Fibroblast of lung (primary cell): ENCODE results near the gene NAT10. TPM values are rescaled to one million over a fixed set of nuclear protein-coding genes. Genes with fewer than 3 reads are reported as not detected.
"Not testable (repeated sequence)": the region's sequence is repeated elsewhere in the genome, so short reads cannot be mapped to it uniquely, and the experiment has no call there.

Experiments used
- DNase-seq, 2 donors: peaks; one replicate each; pipeline versions ENCODE4 v3.0.0 to v3.0.0-alpha.2; 2010; ENCODE audit warnings: low read depth in 2 of 2
- H2AFZ ChIP-seq: 2 replicates; pipeline ENCODE4 v1.5.1; 2012; ENCODE audit warnings: low read length, control low read depth, inconsistent platforms
- H3K27ac ChIP-seq: 2 replicates; pipeline ENCODE4 v1.5.1; 2011; ENCODE audit warnings: low read length, control low read depth; ENCODE audit not compliant: insufficient read depth
- H3K27me3 ChIP-seq: 2 replicates; pipeline ENCODE4 v1.5.1; 2011; ENCODE audit warnings: mild to moderate bottlenecking, low read length; ENCODE audit not compliant: control insufficient read depth, insufficient read depth
- H3K36me3 ChIP-seq: 2 replicates; pipeline ENCODE4 v1.5.1; 2011; ENCODE audit warnings: low read length; ENCODE audit not compliant: control insufficient read depth, insufficient read depth
- H3K4me1 ChIP-seq: 2 replicates; pipeline ENCODE4 v1.5.1; 2011; ENCODE audit warnings: low read length; ENCODE audit not compliant: control insufficient read depth, insufficient read depth; ENCODE audit errors: extremely low read depth
- H3K4me2 ChIP-seq: 2 replicates; pipeline ENCODE4 v1.5.1; 2011; ENCODE audit warnings: low read length, control low read depth; ENCODE audit not compliant: insufficient read depth; ENCODE audit errors: extremely low read depth
- H3K4me3 ChIP-seq, 4 experiments: fragments of 200-600 bp in 1 of 4; sonication (generic) in 1 of 4; replicated peaks in 1 of 4; 2 replicates each; pipeline ENCODE4 v1.5.1; 2011 to 2016; ENCODE audit warnings: low read length in 4 of 4, low read depth in 3 of 4, mild to moderate bottlenecking in 3 of 4, control low read depth in 2 of 4, inconsistent platforms in 1 of 4, mixed read lengths in 1 of 4; ENCODE audit not compliant: insufficient read depth in 1 of 4; ENCODE audit errors: control extremely low read depth in 1 of 4
- H3K79me2 ChIP-seq: 2 replicates; pipeline ENCODE4 v1.5.1; 2012; ENCODE audit warnings: mild to moderate bottlenecking, low read length, inconsistent platforms; ENCODE audit not compliant: control insufficient read depth, insufficient read depth
- H3K9ac ChIP-seq: 2 replicates; pipeline ENCODE4 v1.5.1; 2011; ENCODE audit warnings: mild to moderate bottlenecking, low read length, control low read depth; ENCODE audit not compliant: insufficient read depth
- H3K9me3 ChIP-seq: 2 replicates; pipeline ENCODE4 v1.5.1; 2012; ENCODE audit warnings: low read depth, low read length; ENCODE audit not compliant: control insufficient read depth, insufficient read depth
- H4K20me1 ChIP-seq: 2 replicates; pipeline ENCODE4 v1.5.1; 2011; ENCODE audit warnings: low read length; ENCODE audit not compliant: control insufficient read depth, insufficient read depth; ENCODE audit errors: extremely low read depth
- EZH2 ChIP-seq: IDR thresholded peaks from 2 replicates; pipeline ENCODE4 v1.5.1; 2012; ENCODE audit warnings: low read length, control low read depth, mild to moderate bottlenecking; ENCODE audit errors: missing control alignments
- polyA plus RNA-seq, 2 donors: library from polyadenylated mRNA; depleted of rRNA in 1 of 2; stranded (reverse) in 1 of 2; unstranded in 1 of 2; fragments of >200 nt; gene quantifications; 2 replicates each; pipeline ENCODE4 v1.2.1, GENCODE V29; 2011 to 2012; ENCODE audit warnings: missing spikeins in 1 of 2
- total RNA-seq: library from RNA; depleted of rRNA; stranded (reverse); fragments of >200 nt; gene quantifications from 2 replicates; pipeline ENCODE4 v1.2.1, GENCODE V29; 2014
- TF ChIP-seq, protein P1 (sequence below), 2 donors: IDR thresholded peaks in 1 of 2; conservative IDR thresholded peaks in 1 of 2; 1 replicate in 1 of 2; 2 replicates in 1 of 2; pipeline ENCODE4 v1.5.1; 2011 to 2012; ENCODE audit warnings: low read length in 2 of 2, control low read depth in 1 of 2, inconsistent platforms in 1 of 2, low read depth in 1 of 2, mild to moderate bottlenecking in 1 of 2

The NAT10 gene
- total and polyA plus RNA-seq, 2 donors (not counting 1 experiment from before 2014, with no cell fraction given), result 14.4 to 21.5 TPM

DNA sequence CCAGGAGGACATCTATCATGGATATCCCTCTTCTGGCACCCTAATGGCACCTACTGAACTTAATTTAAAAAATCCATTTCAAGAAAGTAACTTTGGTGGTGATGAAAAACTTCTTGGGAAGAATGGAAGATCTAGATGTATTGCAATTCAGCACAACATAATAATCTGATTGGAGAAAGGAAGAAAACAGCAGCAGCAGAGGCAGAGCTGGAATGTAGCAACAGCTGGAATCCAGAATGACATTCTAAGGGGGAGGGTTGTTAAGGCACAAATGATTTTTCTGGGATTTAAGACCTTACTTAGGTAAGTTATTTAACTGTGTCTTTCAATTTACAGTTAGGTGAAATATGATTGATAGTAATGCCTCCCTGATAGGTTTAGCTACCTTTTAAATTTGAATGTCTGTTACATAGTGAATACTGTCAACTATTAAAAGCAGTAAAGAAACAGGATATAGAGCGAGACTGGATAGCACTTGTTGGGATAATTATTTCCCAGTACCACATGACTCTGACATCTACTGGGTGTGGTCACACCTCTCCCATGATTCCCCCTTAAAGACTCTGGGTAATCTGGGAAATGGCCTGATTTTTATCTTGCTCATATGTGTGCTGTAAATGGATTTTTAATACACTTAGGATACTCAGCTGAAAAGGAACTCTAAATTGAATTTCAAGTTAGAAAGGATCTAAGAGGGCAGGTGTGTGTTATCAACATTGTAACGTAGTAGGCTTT, 42.2 kb upstream of the NAT10 start:
- Histone ChIP-seq H3K27me3 (no peaks in the 10 kb centered on the region), H3K4me1 (no peaks in the 10 kb centered on the region), H3K4me2 (no peak overlapping the region), H4K20me1 (peaks cover 11% of the 10 kb centered on the region), H3K9me3 (no peaks in the 10 kb centered on the region), H3K27ac (no peak overlapping the region), H3K9ac (no peak overlapping the region), H2AFZ (no peak overlapping the region), H3K36me3 (peaks cover 3% of the 10 kb centered on the region), H3K4me3 (no peak overlapping the region), H3K79me2 (peaks cover 96% of the 10 kb centered on the region)
- DNase-seq, result no peak
- TF ChIP-seq, protein P1, sequence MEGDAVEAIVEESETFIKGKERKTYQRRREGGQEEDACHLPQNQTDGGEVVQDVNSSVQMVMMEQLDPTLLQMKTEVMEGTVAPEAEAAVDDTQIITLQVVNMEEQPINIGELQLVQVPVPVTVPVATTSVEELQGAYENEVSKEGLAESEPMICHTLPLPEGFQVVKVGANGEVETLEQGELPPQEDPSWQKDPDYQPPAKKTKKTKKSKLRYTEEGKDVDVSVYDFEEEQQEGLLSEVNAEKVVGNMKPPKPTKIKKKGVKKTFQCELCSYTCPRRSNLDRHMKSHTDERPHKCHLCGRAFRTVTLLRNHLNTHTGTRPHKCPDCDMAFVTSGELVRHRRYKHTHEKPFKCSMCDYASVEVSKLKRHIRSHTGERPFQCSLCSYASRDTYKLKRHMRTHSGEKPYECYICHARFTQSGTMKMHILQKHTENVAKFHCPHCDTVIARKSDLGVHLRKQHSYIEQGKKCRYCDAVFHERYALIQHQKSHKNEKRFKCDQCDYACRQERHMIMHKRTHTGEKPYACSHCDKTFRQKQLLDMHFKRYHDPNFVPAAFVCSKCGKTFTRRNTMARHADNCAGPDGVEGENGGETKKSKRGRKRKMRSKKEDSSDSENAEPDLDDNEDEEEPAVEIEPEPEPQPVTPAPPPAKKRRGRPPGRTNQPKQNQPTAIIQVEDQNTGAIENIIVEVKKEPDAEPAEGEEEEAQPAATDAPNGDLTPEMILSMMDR (conservative IDR thresholded peaks at IDR 0.05 in 1 of 2, IDR thresholded peaks at IDR 0.05 in 1 of 2; ENCODE audit: low read depth in 1 of 2, low read length in 2 of 2), result no peak
- no peak for TF ChIP-seq EZH2

- no peak for DNase-seq
Measured at GRCh38 chr11:34064291-34064690, 41.1 kb upstream of the NAT10 start.

DNA sequence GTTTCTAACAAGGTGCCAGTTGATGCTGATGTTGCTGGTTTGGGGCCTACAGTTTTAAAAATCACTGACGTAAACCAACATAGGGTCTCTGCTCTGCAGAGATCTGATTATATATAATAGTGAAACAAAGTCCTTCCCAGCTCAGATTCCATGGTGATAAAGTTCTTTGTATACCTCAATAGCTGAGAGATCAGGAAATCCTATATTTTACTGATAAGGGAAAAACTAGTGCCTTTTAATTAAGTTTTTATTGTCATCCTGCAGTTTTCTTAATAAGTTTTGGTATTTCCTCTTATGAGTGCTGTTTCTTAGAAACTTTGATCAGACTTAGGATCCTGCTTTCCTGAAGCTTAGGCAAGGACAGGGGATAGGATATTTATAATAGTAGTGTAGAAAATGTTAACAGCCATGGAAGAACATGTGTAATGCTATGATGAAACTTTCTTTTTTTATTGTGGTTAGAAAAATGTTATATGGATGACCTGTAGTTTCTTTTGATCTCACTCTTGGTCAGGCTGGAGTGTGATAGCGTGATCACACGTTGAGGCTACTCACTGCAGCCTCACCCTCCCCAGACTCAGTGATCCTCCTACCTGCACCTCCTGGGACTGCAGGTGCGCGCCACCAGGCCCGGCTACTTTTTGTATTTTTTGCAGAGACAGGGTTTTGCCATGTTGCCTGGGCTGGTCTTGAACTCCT, 39.8 kb upstream of the NAT10 start:
- no peak overlapping the region for H3K4me3 ChIP-seq
- H3K27ac ChIP-seq, result no peak overlapping the region
- peaks cover 96% of the 10 kb centered on the region for H3K79me2 ChIP-seq
- no peak overlapping the region for H3K4me2 ChIP-seq
- H3K4me1 ChIP-seq, result no peaks in the 10 kb centered on the region
- peaks cover 2% of the 10 kb centered on the region for H3K36me3 ChIP-seq
- TF ChIP-seq, protein P1 (conservative IDR thresholded peaks at IDR 0.05 in 1 of 2, IDR thresholded peaks at IDR 0.05 in 1 of 2; ENCODE audit: low read depth in 1 of 2, low read length in 2 of 2), result peak in 1 of 2 donors; percentile 6
- no peak for TF ChIP-seq EZH2
- no peaks in the 10 kb centered on the region for H3K27me3 ChIP-seq
- H3K9ac ChIP-seq, result no peak overlapping the region
- H2AFZ ChIP-seq, result no peak overlapping the region
- no peaks in the 10 kb centered on the region for H3K9me3 ChIP-seq
- peaks cover 6% of the 10 kb centered on the region for H4K20me1 ChIP-seq
- DNase-seq, result peak; percentile 41 to 49

More at GRCh38 chr11:34064291-34064690, 41.1 kb upstream of the NAT10 start:
- Histone ChIP-seq H3K9me3 (no peaks in the 10 kb centered on the region), H3K4me2 (no peak overlapping the region), H3K27ac (no peak overlapping the region), H2AFZ (no peak overlapping the region), H3K9ac (no peak overlapping the region), H3K36me3 (peaks cover 2% of the 10 kb centered on the region), H3K4me3 (no peak overlapping the region), H3K79me2 (peaks cover 96% of the 10 kb centered on the region), H3K27me3 (no peaks in the 10 kb centered on the region), H4K20me1 (peaks cover 8% of the 10 kb centered on the region), H3K4me1 (no peaks in the 10 kb centered on the region)
- TF ChIP-seq EZH2, result no peak
- TF ChIP-seq, protein P1 (conservative IDR thresholded peaks at IDR 0.05 in 1 of 2, IDR thresholded peaks at IDR 0.05 in 1 of 2; ENCODE audit: low read depth in 1 of 2, low read length in 2 of 2), result no peak

GRCh38 chr11:34066766-34067165, 38.7 kb upstream of the NAT10 start:
- not testable (repeated sequence) for H3K27me3 ChIP-seq, H3K4me3 ChIP-seq, H3K27ac ChIP-seq, DNase-seq, H3K36me3 ChIP-seq, H4K20me1 ChIP-seq, H3K4me2 ChIP-seq, H3K4me1 ChIP-seq, H2AFZ ChIP-seq, H3K9ac ChIP-seq, H3K9me3 ChIP-seq
- H3K79me2 ChIP-seq, result peaks cover 95% of the 10 kb centered on the region
